Liver (tissue), 9 donors: ENCODE data around the gene SNAPIN. TPM values are rescaled to one million over a fixed set of nuclear protein-coding genes. Genes with fewer than 3 reads are reported as not detected.

Experiments used
- DNase-seq: peaks from one replicate; pipeline ENCODE4 v3.0.0-alpha.2; 2017; ENCODE audit warnings: low spot score
- H3K27ac ChIP-seq, 2 donors: one replicate each; pipeline ENCODE4 v1.7.0; 2013; ENCODE audit warnings: inconsistent platforms in 2 of 2, low read length in 2 of 2, control low read depth in 1 of 2, low read depth in 1 of 2, mild to moderate bottlenecking in 1 of 2
- H3K27me3 ChIP-seq, 4 donors: one replicate each; pipeline versions ENCODE4 v1.6.1 to v1.7.0; 2013; ENCODE audit warnings: low read length in 3 of 4, inconsistent platforms in 1 of 4, mild to moderate bottlenecking in 1 of 4, moderate library complexity in 1 of 4; ENCODE audit not compliant: control insufficient read depth in 4 of 4, insufficient read depth in 4 of 4
- H3K36me3 ChIP-seq, 4 donors: one replicate each; pipeline versions ENCODE4 v1.6.1 to v1.7.0; 2013; ENCODE audit warnings: low read length in 3 of 4, mild to moderate bottlenecking in 3 of 4, low read depth in 1 of 4, moderate library complexity in 1 of 4; ENCODE audit not compliant: control insufficient read depth in 4 of 4, insufficient read depth in 3 of 4
- H3K4me1 ChIP-seq, 4 donors: one replicate each; pipeline versions ENCODE4 v1.6.1 to v1.7.0; 2013; ENCODE audit warnings: low read length in 3 of 4, mild to moderate bottlenecking in 3 of 4, moderate library complexity in 1 of 4; ENCODE audit not compliant: control insufficient read depth in 4 of 4, insufficient read depth in 4 of 4
- H3K4me3 ChIP-seq, 3 donors: one replicate each; pipeline versions ENCODE4 v1.6.1 to v1.7.0; 2013; ENCODE audit warnings: low read length in 3 of 3, control low read depth in 1 of 3, low read depth in 1 of 3, mild to moderate bottlenecking in 1 of 3
- H3K9ac ChIP-seq, 2 donors: one replicate each; pipeline ENCODE4 v1.7.0; 2013; ENCODE audit warnings: low read length in 2 of 2, mild to moderate bottlenecking in 2 of 2, moderate library complexity in 2 of 2, control low read depth in 1 of 2, low read depth in 1 of 2
- H3K9me3 ChIP-seq, 4 donors: one replicate each; pipeline versions ENCODE4 v1.6.1 to v1.7.0; 2013; ENCODE audit warnings: low read length in 3 of 4; ENCODE audit not compliant: control insufficient read depth in 4 of 4
- EGR1 ChIP-seq, 2 donors: IDR thresholded peaks; 2 replicates each; pipeline ENCODE4 v1.6.1; 2016 to 2018; ENCODE audit warnings: antibody characterized with exemption in 2 of 2, low read depth in 2 of 2
- FOXA1 ChIP-seq: IDR thresholded peaks from 2 replicates; pipeline ENCODE4 v1.6.1; 2016; ENCODE audit warnings: antibody characterized with exemption
- FOXA2 ChIP-seq: IDR thresholded peaks from 2 replicates; pipeline ENCODE4 v1.6.1; 2016; ENCODE audit warnings: antibody characterized with exemption
- GABPA ChIP-seq, 2 donors: IDR thresholded peaks in 1 of 2; conservative IDR thresholded peaks in 1 of 2; 2 replicates each; pipeline ENCODE4 v1.6.1; 2016; ENCODE audit warnings: antibody characterized with exemption in 2 of 2, mild to moderate bottlenecking in 1 of 2, moderate library complexity in 1 of 2
- HNF4A ChIP-seq, 2 donors: conservative IDR thresholded peaks; 2 replicates each; pipeline ENCODE4 v1.6.1; 2016; ENCODE audit warnings: antibody characterized with exemption in 2 of 2, mild to moderate bottlenecking in 2 of 2
- HNF4G ChIP-seq: IDR thresholded peaks from 2 replicates; pipeline ENCODE4 v1.6.1; 2016; ENCODE audit warnings: antibody characterized with exemption
- JUND ChIP-seq, 2 donors: IDR thresholded peaks; 2 replicates each; pipeline ENCODE4 v1.6.1; 2016; ENCODE audit warnings: antibody characterized with exemption in 2 of 2
- RAD21 ChIP-seq, 2 donors: IDR thresholded peaks; 2 replicates each; pipeline ENCODE4 v1.6.1; 2016; ENCODE audit warnings: antibody characterized with exemption in 2 of 2, mild to moderate bottlenecking in 2 of 2
- RXRA ChIP-seq, 2 donors: IDR thresholded peaks; 2 replicates each; pipeline ENCODE4 v1.6.1; 2017 to 2018; ENCODE audit warnings: antibody characterized with exemption in 2 of 2, mild to moderate bottlenecking in 1 of 2
- SP1 ChIP-seq: IDR thresholded peaks from 2 replicates; pipeline ENCODE4 v1.6.1; 2018; ENCODE audit warnings: antibody characterized with exemption, mild to moderate bottlenecking
- TAF1 ChIP-seq: conservative IDR thresholded peaks from 2 replicates; pipeline ENCODE4 v1.6.1; 2016; ENCODE audit warnings: antibody characterized with exemption, mild to moderate bottlenecking
- YY1 ChIP-seq: IDR thresholded peaks from 2 replicates; pipeline ENCODE4 v1.6.1; 2016; ENCODE audit warnings: antibody characterized with exemption, mild to moderate bottlenecking
- WGBS: extraction: QIAGEN DNeasy Blood & Tissue Kit; methylation state at CpG from one replicate; pipeline ENCODE4 v1.1.7; 2013; 5-methylcytosine and 5-hydroxymethylcytosine counted together
- polyA plus RNA-seq, 2 donors: library from polyadenylated mRNA; stranded (reverse) in 1 of 2; unstranded in 1 of 2; fragments of 200-250 nt in 1 of 2; fragments of >200 nt in 1 of 2; fragmentation: Nextera tagmentation in 1 of 2; extraction: Ambion mirVana in 1 of 2; gene quantifications; one replicate each; pipeline versions ENCODE4 v1.2.1 to v1.2.3, GENCODE V29; 2013 to 2015
- total RNA-seq, 2 donors: library from RNA; depleted of rRNA; stranded (reverse); fragments of >200 nt; gene quantifications; one replicate each; pipeline ENCODE4 v1.2.3, GENCODE V29; 2014
- TF ChIP-seq, protein P1 (sequence below): fragments of 150-350 bp; IDR thresholded peaks from 2 replicates; pipeline ENCODE4 v1.5.1; 2017; ENCODE audit warnings: improper control_type of control experiment, low read depth, low read length; ENCODE audit not compliant: missing input control
- TF ChIP-seq, protein P2 (sequence below): IDR thresholded peaks from 2 replicates; pipeline ENCODE4 v1.6.1; 2016; ENCODE audit warnings: antibody characterized with exemption
- TF ChIP-seq, protein P3 (sequence below): IDR thresholded peaks from 2 replicates; pipeline ENCODE4 v1.6.1; 2016; ENCODE audit warnings: antibody characterized with exemption, mild to moderate bottlenecking
- TF ChIP-seq, protein P4 (sequence below): IDR thresholded peaks from 2 replicates; pipeline ENCODE4 v1.6.1; 2016; ENCODE audit warnings: antibody characterized with exemption
- donor health status: healthy.
- donor health status: healthy.
- donor health status: healthy.
- donor health status: healthy.
- donor health status: healthy.

The SNAPIN gene, protein sequence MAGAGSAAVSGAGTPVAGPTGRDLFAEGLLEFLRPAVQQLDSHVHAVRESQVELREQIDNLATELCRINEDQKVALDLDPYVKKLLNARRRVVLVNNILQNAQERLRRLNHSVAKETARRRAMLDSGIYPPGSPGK
- total RNA-seq (10 to 100 TPM; 21.8 to 30.5 TPM), polyA plus RNA-seq (10 to 100 TPM; 20.0 to 26.6 TPM)

DNA sequence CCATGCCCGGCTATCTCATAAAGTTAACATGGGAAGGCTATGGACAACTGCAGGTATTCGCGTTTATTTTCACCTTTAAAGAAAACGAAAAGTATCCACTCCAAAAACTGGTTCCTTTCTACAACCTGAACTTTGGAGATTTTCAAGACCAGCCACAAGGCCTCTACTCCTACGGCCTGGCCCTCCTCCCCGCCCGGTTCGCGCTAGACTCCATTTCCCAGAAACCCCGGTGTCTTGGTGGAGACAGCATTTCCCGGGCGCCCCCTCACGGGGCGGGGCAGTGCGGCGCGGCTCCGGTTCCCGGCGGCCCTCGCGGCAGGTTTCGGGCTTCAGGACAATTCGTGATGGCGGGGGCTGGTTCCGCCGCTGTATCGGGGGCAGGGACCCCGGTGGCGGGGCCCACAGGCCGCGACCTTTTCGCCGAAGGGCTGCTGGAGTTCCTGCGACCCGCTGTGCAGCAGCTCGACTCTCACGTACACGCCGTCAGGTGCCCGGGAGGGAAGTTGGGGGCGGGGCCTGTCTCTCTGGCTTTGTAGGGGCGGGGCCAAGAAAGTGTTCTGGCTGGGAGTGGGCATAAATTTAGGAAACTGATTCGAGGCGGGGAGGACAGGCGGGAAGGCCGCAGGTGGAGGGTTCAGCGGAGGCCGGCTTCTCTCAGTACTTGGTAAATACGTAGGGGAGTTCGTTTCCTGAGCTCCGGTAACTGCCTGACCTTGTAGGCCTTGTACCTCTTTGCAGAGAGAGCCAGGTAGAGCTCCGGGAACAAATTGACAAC lies at the start of gene SNAPIN:
Gene SNAPIN (plus strand): TSS at position 304 of the 775 bp plus-strand sequence. CDS start 41 bp downstream, at position 345.
- no peaks in the 10 kb centered on the region for H3K27me3 ChIP-seq
- peaks cover 1 to 12% (median 9%) of the 10 kb centered on the region in 4 donors for H3K4me1 ChIP-seq
- H3K9ac ChIP-seq: peak within 1 kb of the TSS; percentile 83 to 87
- H3K27ac ChIP-seq: peak within 1 kb of the TSS; percentile 89 to 96
- peaks cover 9 to 27% (median 24%) of the 10 kb centered on the region in 4 donors for H3K36me3 ChIP-seq
- peak within 1 kb of the TSS; percentile 80 to 92 (median 90) for H3K4me3 ChIP-seq
- H3K9me3 ChIP-seq: no peaks in the 10 kb centered on the region
- peak in 1 of 2 donors; percentile 77 for TF ChIP-seq GABPA (IDR thresholded peaks at IDR 0.05 in 1 of 2, conservative IDR thresholded peaks at IDR 0.05 in 1 of 2)
- TF ChIP-seq HNF4G: no peak
- TF ChIP-seq HNF4A (conservative IDR thresholded peaks at IDR 0.05): peak in 1 of 2 donors; percentile 26
- peak; percentile 35 to 58 for TF ChIP-seq RAD21 (IDR thresholded peaks at IDR 0.05)
- TF ChIP-seq, protein P1, sequence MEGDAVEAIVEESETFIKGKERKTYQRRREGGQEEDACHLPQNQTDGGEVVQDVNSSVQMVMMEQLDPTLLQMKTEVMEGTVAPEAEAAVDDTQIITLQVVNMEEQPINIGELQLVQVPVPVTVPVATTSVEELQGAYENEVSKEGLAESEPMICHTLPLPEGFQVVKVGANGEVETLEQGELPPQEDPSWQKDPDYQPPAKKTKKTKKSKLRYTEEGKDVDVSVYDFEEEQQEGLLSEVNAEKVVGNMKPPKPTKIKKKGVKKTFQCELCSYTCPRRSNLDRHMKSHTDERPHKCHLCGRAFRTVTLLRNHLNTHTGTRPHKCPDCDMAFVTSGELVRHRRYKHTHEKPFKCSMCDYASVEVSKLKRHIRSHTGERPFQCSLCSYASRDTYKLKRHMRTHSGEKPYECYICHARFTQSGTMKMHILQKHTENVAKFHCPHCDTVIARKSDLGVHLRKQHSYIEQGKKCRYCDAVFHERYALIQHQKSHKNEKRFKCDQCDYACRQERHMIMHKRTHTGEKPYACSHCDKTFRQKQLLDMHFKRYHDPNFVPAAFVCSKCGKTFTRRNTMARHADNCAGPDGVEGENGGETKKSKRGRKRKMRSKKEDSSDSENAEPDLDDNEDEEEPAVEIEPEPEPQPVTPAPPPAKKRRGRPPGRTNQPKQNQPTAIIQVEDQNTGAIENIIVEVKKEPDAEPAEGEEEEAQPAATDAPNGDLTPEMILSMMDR: peak; percentile 4
- TF ChIP-seq YY1: peak; percentile 95
- TF ChIP-seq, protein P2, sequence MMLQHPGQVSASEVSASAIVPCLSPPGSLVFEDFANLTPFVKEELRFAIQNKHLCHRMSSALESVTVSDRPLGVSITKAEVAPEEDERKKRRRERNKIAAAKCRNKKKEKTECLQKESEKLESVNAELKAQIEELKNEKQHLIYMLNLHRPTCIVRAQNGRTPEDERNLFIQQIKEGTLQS: no peak
- TF ChIP-seq SP1: peak; percentile 63
- peak; percentile 78 to 84 for TF ChIP-seq EGR1 (IDR thresholded peaks at IDR 0.05; ENCODE audit: low read depth in 2 of 2)
- TF ChIP-seq, protein P3, sequence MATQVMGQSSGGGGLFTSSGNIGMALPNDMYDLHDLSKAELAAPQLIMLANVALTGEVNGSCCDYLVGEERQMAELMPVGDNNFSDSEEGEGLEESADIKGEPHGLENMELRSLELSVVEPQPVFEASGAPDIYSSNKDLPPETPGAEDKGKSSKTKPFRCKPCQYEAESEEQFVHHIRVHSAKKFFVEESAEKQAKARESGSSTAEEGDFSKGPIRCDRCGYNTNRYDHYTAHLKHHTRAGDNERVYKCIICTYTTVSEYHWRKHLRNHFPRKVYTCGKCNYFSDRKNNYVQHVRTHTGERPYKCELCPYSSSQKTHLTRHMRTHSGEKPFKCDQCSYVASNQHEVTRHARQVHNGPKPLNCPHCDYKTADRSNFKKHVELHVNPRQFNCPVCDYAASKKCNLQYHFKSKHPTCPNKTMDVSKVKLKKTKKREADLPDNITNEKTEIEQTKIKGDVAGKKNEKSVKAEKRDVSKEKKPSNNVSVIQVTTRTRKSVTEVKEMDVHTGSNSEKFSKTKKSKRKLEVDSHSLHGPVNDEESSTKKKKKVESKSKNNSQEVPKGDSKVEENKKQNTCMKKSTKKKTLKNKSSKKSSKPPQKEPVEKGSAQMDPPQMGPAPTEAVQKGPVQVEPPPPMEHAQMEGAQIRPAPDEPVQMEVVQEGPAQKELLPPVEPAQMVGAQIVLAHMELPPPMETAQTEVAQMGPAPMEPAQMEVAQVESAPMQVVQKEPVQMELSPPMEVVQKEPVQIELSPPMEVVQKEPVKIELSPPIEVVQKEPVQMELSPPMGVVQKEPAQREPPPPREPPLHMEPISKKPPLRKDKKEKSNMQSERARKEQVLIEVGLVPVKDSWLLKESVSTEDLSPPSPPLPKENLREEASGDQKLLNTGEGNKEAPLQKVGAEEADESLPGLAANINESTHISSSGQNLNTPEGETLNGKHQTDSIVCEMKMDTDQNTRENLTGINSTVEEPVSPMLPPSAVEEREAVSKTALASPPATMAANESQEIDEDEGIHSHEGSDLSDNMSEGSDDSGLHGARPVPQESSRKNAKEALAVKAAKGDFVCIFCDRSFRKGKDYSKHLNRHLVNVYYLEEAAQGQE: peak; percentile 45
- WGBS: 2% methylated on average over 53 of the region's 53 CpGs
- peak; percentile 92 for DNase-seq

DNA sequence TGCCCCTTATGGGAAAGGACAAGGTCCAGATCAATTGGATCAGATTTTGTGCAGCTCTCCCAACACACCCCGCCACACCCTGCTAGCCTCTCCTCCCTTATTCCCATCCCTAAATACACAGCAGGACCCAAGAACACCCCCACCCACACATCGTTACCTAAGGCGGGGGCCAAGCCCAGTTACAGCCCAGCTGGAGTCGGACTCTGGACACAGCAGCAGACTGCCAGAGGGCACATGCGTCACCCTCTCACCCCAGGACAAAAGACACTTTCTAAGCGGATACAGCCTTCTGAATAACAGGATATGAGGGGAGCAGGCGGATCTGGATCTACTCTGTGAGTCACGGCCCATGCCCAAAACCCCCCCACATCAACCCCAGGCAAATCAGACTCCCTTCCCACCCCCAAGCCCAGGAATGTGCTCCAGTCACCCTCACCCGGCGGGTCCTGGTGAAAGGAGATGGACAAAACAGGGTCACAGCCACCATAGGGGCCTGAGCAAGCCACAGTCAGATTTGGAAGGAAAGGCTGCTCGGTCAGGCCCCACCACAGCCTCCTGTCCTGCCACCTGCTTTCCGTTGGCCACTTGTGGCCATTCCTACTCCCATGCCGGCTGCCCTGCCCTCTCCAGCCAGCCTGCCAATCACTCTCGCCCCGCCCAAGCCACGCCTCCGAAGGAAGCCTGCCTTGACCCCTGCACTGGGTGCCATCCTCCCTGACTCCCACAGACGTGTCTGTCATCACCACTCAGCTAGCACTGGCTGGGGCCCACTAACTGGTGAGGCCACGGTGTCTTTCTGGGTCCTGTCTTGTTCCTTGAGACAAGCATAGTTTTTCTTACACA lies 49.5 kb upstream of the SNAPIN start:
- H3K9me3 ChIP-seq: no peaks in the 10 kb centered on the region
- 14% methylated on average over 19 of the region's 19 CpGs for WGBS
- H3K27ac ChIP-seq: peak overlapping the region; percentile 94 to 99
- H3K4me3 ChIP-seq: peak overlapping the region; percentile 21 to 62 (median 51)
- H3K27me3 ChIP-seq: no peaks in the 10 kb centered on the region
- peak overlapping the region; percentile 61 to 94 for H3K9ac ChIP-seq
- peak; percentile 75 for DNase-seq
- peaks cover 0 to 10% (median 5%) of the 10 kb centered on the region in 4 donors for H3K36me3 ChIP-seq
- peaks cover 12 to 42% (median 31%) of the 10 kb centered on the region in 4 donors for H3K4me1 ChIP-seq
- TF ChIP-seq, protein P3: peak; percentile 89
- TF ChIP-seq GABPA (IDR thresholded peaks at IDR 0.05 in 1 of 2, conservative IDR thresholded peaks at IDR 0.05 in 1 of 2) (peak in 1 of 2 donors; percentile 82), YY1 (peak; percentile 89), JUND (IDR thresholded peaks at IDR 0.05) (peak; percentile 84 to 92), FOXA2 (peak; percentile 74), RAD21 (IDR thresholded peaks at IDR 0.05) (peak; percentile 17 to 52), RXRA (IDR thresholded peaks at IDR 0.05) (peak; percentile 73 to 79), TAF1 (peak; percentile 73), FOXA1 (peak; percentile 64), HNF4G (peak; percentile 84)
- TF ChIP-seq, protein P2: peak; percentile 56
- TF ChIP-seq, protein P4, sequence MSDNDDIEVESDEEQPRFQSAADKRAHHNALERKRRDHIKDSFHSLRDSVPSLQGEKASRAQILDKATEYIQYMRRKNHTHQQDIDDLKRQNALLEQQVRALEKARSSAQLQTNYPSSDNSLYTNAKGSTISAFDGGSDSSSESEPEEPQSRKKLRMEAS: peak; percentile 75
